OCI-LY3 (cell line): Measurements from ENCODE around the gene POU4F1.

ENCODE experiments used
- H2AFZ ChIP-seq: fragments of 200-600, 300-600 bp; shearing (Covaris generic); 2 replicates; pipeline ENCODE4 v1.6.0; 2014; ENCODE audit warnings: antibody characterized with exemption, low read depth, low read length
- H3K27ac ChIP-seq: fragments of 200-600, 300-600 bp; sonication (generic); 2 replicates; pipeline ENCODE4 v1.5.1; 2014; ENCODE audit warnings: mild to moderate bottlenecking, low read length, moderate library complexity, mixed read lengths
- H3K27me3 ChIP-seq: fragments of 200-600, 300-600 bp; sonication (generic); 2 replicates; pipeline ENCODE4 v1.6.1; 2014; ENCODE audit warnings: low read depth, low read length, mixed read lengths
- H3K36me3 ChIP-seq: fragments of 200-600, 300-600 bp; sonication (generic); replicated peaks from 2 replicates; pipeline ENCODE3; 2014; ENCODE audit warnings: low read depth, low read length, mixed read lengths
- H3K4me1 ChIP-seq: fragments of 300-600, 200-600 bp; sonication (generic); 2 replicates; pipeline ENCODE4 v1.6.1; 2014; ENCODE audit warnings: low read length, mixed read lengths
- H3K4me2 ChIP-seq: fragments of 200-600, 300-600 bp; sonication (generic); 2 replicates; pipeline ENCODE4 v1.6.1; 2014; ENCODE audit warnings: low read length, mixed read lengths
- H3K4me3 ChIP-seq: fragments of 300-600, 200-600 bp; sonication (generic); 2 replicates; pipeline ENCODE4 v1.5.1; 2014; ENCODE audit warnings: antibody characterized with exemption, mild to moderate bottlenecking, low read length, moderate library complexity
- H3K79me2 ChIP-seq: fragments of 300-600, 200-600 bp; shearing (Covaris generic); 2 replicates; pipeline ENCODE4 v1.6.1; 2014; ENCODE audit warnings: mild to moderate bottlenecking, low read length, mixed read lengths
- H3K9ac ChIP-seq: fragments of 300-600, 200-600 bp; shearing (Covaris generic); 2 replicates; pipeline ENCODE4 v1.6.0; 2014; ENCODE audit warnings: mild to moderate bottlenecking, low read length, moderate library complexity
- H3K9me3 ChIP-seq: fragments of 200-600, 300-600 bp; shearing (Covaris generic); 2 replicates; pipeline ENCODE4 v1.6.1; 2014; ENCODE audit warnings: low read length, mixed read lengths; ENCODE audit not compliant: insufficient read depth
- H4K20me1 ChIP-seq: fragments of 200-600, 300-600 bp; sonication (generic); 2 replicates; pipeline ENCODE4 v1.6.1; 2016; ENCODE audit warnings: low read length, mixed read lengths; ENCODE audit not compliant: insufficient read depth
- CTCF ChIP-seq: fragments of 200-600, 300-600 bp; sonication (generic); IDR thresholded peaks from 2 replicates; pipeline ENCODE4 v1.5.1; 2014; ENCODE audit warnings: antibody characterized with exemption, low read length, low read depth
- EZH2phosphoT487 ChIP-seq: fragments of 200-600 bp; shearing (Covaris generic); IDR thresholded peaks from 2 replicates; pipeline ENCODE4 v1.6.1; 2018; ENCODE audit warnings: antibody characterized with exemption, mixed run types, low read depth

The POU4F1 gene

GRCh38 chr13:78606471-78607408, 3.4 kb upstream of the POU4F1 start:
- Histone ChIP-seq H3K27me3 (no peaks in the 10 kb centered on the region), H3K79me2 (no peaks in the 10 kb centered on the region), H3K36me3 (no peaks in the 10 kb centered on the region), H3K27ac (no peak overlapping the region), H4K20me1 (peaks cover 8% of the 10 kb centered on the region; the same call in 1 of the 2 replicates), H3K4me3 (no peak overlapping the region), H3K9me3 (no peaks in the 10 kb centered on the region), H3K4me2 (no peak overlapping the region), H3K9ac (no peak overlapping the region), H2AFZ (no peak overlapping the region), H3K4me1 (peaks cover 19% of the 10 kb centered on the region)
- TF ChIP-seq CTCF (no peak), EZH2phosphoT487 (no peak)

DNA sequence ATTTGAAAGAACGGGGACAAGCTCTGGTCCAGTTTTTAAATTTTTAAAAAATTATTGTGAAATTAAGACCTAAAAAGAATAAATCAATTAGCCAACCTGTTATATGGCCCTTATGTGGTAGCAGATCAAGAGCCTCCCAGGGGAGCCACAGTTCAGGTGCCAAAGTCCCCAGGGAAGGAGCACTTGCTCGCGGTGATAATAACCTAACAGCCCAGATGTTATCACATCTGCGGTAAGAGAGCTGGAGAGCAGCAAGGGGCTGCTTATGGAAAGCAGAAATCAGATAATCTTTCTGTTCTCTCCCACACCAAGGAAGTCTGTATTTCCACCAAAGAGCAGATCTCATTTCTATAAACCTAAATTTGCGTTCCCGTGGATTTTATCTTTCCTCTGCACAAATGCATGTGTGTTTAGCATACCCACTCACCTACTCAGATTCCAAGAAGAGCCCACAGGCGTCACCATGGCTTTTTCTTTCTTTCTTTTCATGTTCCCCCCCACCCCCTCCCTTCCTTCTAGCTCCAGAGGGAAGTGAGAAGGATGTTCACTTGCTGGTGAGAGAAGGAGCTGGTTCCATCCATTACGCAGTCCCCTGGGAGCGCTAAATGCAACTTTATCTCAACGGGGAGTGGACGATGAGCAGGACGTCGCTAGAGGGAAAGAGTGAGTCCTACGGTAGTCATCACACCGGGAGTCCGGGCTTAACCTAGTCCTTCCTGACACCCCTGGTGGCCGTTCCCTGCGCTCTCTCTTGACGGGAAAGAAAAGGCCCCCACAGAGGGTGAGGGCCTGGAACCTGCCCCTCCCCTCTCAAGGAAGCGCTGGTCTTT, 1.6 kb upstream of the POU4F1 start:
- Histone ChIP-seq H3K79me2 (no peaks in the 10 kb centered on the region), H3K4me1 (peaks cover 9% of the 10 kb centered on the region), H3K4me3 (no peak overlapping the region), H3K9ac (no peak overlapping the region), H3K9me3 (no peaks in the 10 kb centered on the region), H3K4me2 (no peak overlapping the region), H4K20me1 (peaks cover 3% of the 10 kb centered on the region; the same call in 1 of the 2 replicates), H3K27ac (no peak overlapping the region), H3K36me3 (no peaks in the 10 kb centered on the region), H3K27me3 (no peaks in the 10 kb centered on the region), H2AFZ (no peak overlapping the region)
- TF ChIP-seq CTCF (no peak), EZH2phosphoT487 (no peak)

DNA sequence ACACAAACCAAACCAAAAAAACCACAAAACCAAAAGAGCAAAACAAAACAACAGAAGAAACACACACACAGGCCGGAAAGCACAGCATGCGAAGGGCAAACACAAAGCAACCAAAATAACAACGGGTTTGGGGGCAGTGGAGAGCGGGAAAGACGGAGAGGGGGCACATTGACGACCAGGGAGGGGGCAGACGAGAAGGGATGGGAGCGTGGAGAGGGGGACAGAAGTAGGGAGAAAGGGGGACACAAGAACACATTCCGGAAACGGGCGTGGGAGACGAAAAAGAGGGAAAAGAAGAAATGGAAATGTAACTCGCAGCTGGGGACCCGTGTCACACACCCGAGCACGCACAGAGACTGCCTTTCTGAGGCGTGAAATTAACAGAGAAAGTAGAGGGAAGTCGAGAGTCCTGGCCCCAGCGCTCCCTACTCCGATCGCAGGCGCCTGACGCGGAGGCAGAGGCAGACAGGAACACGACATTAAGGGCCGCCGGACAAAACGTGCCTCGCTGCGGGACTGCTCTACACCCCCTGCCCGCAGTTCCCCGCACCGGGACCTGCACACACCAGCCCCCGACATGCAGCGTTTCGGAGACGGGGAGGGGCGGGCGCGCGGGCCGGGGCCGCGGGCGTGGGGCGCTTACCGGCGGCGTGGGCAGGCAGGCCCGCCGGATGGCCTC, 652 bp downstream of the POU4F1 start:
- H4K20me1 ChIP-seq = no peaks in the 10 kb centered on the region
- H3K27ac ChIP-seq = no peak overlapping the region
- H3K79me2 ChIP-seq = no peaks in the 10 kb centered on the region
- H3K4me2 ChIP-seq = no peak overlapping the region
- peaks cover 9% of the 10 kb centered on the region for H3K4me1 ChIP-seq
- no peak overlapping the region for H3K4me3 ChIP-seq
- H3K27me3 ChIP-seq = no peaks in the 10 kb centered on the region
- H3K9ac ChIP-seq = no peak overlapping the region
- no peaks in the 10 kb centered on the region for H3K9me3 ChIP-seq
- H3K36me3 ChIP-seq = no peaks in the 10 kb centered on the region
- no peak for TF ChIP-seq CTCF
- TF ChIP-seq EZH2phosphoT487 = no peak
- no peak overlapping the region for H2AFZ ChIP-seq
